Stimulated activated naive B cell treated with anti-CD40 and anti-IgM and Interleukin-4, amounts not matched to agents 10 μg/mL and 1 μg/mL and 100 μg/mL, for 72 hours (primary cell): ENCODE measurements around the gene DACT3.
"Not testable (repeated sequence)": the region's sequence is repeated elsewhere in the genome, so short reads cannot be mapped to it uniquely, and the experiment has no call there.

Source experiments
- ATAC-seq, 2 donors: fragments of 150-1000 bp; cut with Tn5 transposase; replicated peaks; 2 replicates each; pipeline ENCODE4 v1.10.0; 2021; ENCODE audit warnings: moderate library complexity in 1 of 2
- DNase-seq: peaks from one replicate; pipeline ENCODE4 v3.0.0; 2021
- H3K27ac Mint-ChIP-seq: one replicate; pipeline ENCODE4 v1.8.0; 2022; ENCODE audit warnings: mild to moderate bottlenecking, mixed read lengths
- H3K27me3 Mint-ChIP-seq, 2 donors: one replicate each; pipeline ENCODE4 v1.8.0; 2022; ENCODE audit warnings: mixed read lengths in 2 of 2
- H3K36me3 Mint-ChIP-seq, 2 donors: one replicate each; pipeline ENCODE4 v1.8.0; 2022; ENCODE audit warnings: mixed read lengths in 2 of 2, mild to moderate bottlenecking in 1 of 2
- H3K4me1 Mint-ChIP-seq, 2 donors: one replicate each; pipeline ENCODE4 v1.8.0; 2022; ENCODE audit warnings: mixed read lengths in 2 of 2, mild to moderate bottlenecking in 1 of 2
- H3K4me3 Mint-ChIP-seq, 2 donors: one replicate each; pipeline ENCODE4 v1.8.0; 2022; ENCODE audit warnings: mild to moderate bottlenecking in 2 of 2, mixed read lengths in 2 of 2, moderate library complexity in 1 of 2
- H3K9me3 Mint-ChIP-seq, 2 donors: one replicate each; pipeline ENCODE4 v1.8.0; 2022; ENCODE audit warnings: mixed read lengths in 2 of 2, mild to moderate bottlenecking in 1 of 2

DACT3 gene

GRCh38 chr19:46633130-46633529, 27.9 kb downstream of the DACT3 start:
- H3K27me3 Mint-ChIP-seq: no peaks in the 10 kb centered on the region
- H3K4me1 Mint-ChIP-seq: peaks cover 18 to 53% of the 10 kb centered on the region in 2 donors
- H3K36me3 Mint-ChIP-seq: peaks cover 22 to 27% of the 10 kb centered on the region in 2 donors
- no peaks in the 10 kb centered on the region for H3K9me3 Mint-ChIP-seq
- DNase-seq: no peak
- H3K27ac Mint-ChIP-seq: peak overlapping the region; percentile 91
- ATAC-seq: no peak
- peak overlapping the region; percentile 94 to 98 for H3K4me3 Mint-ChIP-seq

GRCh38 chr19:46631481-46631880, 29.5 kb downstream of the DACT3 start:
- no peak for DNase-seq
- no peak for ATAC-seq
- Mint-ChIP-seq H3K4me3 (no peak overlapping the region), H3K27me3 (no peaks in the 10 kb centered on the region), H3K9me3 (no peaks in the 10 kb centered on the region), H3K27ac (peak overlapping the region; percentile 33), H3K36me3 (peaks cover 22 to 27% of the 10 kb centered on the region in 2 donors), H3K4me1 (peaks cover 28 to 67% of the 10 kb centered on the region in 2 donors)

GRCh38 chr19:46630586-46631205, 30.3 kb downstream of the DACT3 start:
- ATAC-seq (no peak), DNase-seq (no peak)
- H3K36me3 Mint-ChIP-seq: peaks cover 22 to 25% of the 10 kb centered on the region in 2 donors
- peaks cover 31 to 75% of the 10 kb centered on the region in 2 donors for H3K4me1 Mint-ChIP-seq
- H3K27ac Mint-ChIP-seq: peak overlapping the region; percentile 65
- peak overlapping the region in 1 of 2 donors; percentile 21 for H3K4me3 Mint-ChIP-seq
- H3K27me3 Mint-ChIP-seq: no peaks in the 10 kb centered on the region
- no peaks in the 10 kb centered on the region for H3K9me3 Mint-ChIP-seq

GRCh38 chr19:46629546-46630025, 31.4 kb downstream of the DACT3 start:
- Mint-ChIP-seq H3K4me1 (peaks cover 37 to 80% of the 10 kb centered on the region in 2 donors), H3K27me3 (no peaks in the 10 kb centered on the region), H3K27ac (peak overlapping the region; percentile 81), H3K36me3 (peaks cover 26 to 27% of the 10 kb centered on the region in 2 donors), H3K9me3 (no peaks in the 10 kb centered on the region), H3K4me3 (peak overlapping the region in 1 of 2 donors; percentile 3)
- ATAC-seq (no peak), DNase-seq (no peak)

GRCh38 chr19:46628970-46629369, 32.0 kb downstream of the DACT3 start:
- not testable (repeated sequence) for H3K27me3 Mint-ChIP-seq, DNase-seq, H3K9me3 Mint-ChIP-seq, ATAC-seq, H3K4me3 Mint-ChIP-seq
- peaks cover 32 to 33% of the 10 kb centered on the region in 2 donors for H3K36me3 Mint-ChIP-seq
- peak overlapping the region; percentile 81 for H3K27ac Mint-ChIP-seq
- peaks cover 39 to 85% of the 10 kb centered on the region in 2 donors for H3K4me1 Mint-ChIP-seq

- peaks cover 34 to 39% of the 10 kb centered on the region in 2 donors for H3K36me3 Mint-ChIP-seq
- H3K27ac Mint-ChIP-seq: no peak overlapping the region
- peak overlapping the region in 1 of 2 donors; percentile 58 for H3K4me3 Mint-ChIP-seq
- peaks cover 0 to 2% of the 10 kb centered on the region in 2 donors for H3K9me3 Mint-ChIP-seq
- peaks cover 45 to 82% of the 10 kb centered on the region in 2 donors for H3K4me1 Mint-ChIP-seq
- ATAC-seq (no peak), DNase-seq (no peak)
- H3K27me3 Mint-ChIP-seq: no peaks in the 10 kb centered on the region
Observed at GRCh38 chr19:46626446-46626845, 34.5 kb downstream of the DACT3 start.

GRCh38 chr19:46625731-46626130, 35.3 kb downstream of the DACT3 start:
- DNase-seq: no peak
- Mint-ChIP-seq H3K4me1 (peaks cover 49 to 82% of the 10 kb centered on the region in 2 donors), H3K9me3 (peaks cover 0 to 2% of the 10 kb centered on the region in 2 donors), H3K4me3 (peak overlapping the region; percentile 91 to 98), H3K27ac (peak overlapping the region; percentile 97), H3K36me3 (peaks cover 41 to 45% of the 10 kb centered on the region in 2 donors), H3K27me3 (no peaks in the 10 kb centered on the region)
- ATAC-seq: peak in 1 of 2 donors; percentile 4

GRCh38 chr19:46624958-46625661, 35.9 kb downstream of the DACT3 start, which contains the start of gene PTGIR:
Gene PTGIR, minus strand, starts transcription at chr19:46625089. Its CDS starts 864 bp downstream, at chr19:46624225.
- no peak for DNase-seq
- peak; percentile 54 to 62 for ATAC-seq
- peaks cover 55 to 83% of the 10 kb centered on the region in 2 donors for H3K4me1 Mint-ChIP-seq
- H3K36me3 Mint-ChIP-seq: peaks cover 47 to 51% of the 10 kb centered on the region in 2 donors
- peak within 1 kb of the TSS; percentile 97 for H3K27ac Mint-ChIP-seq
- peaks cover 0 to 2% of the 10 kb centered on the region in 2 donors for H3K9me3 Mint-ChIP-seq
- H3K4me3 Mint-ChIP-seq: peak within 1 kb of the TSS; percentile 91 to 98
- H3K27me3 Mint-ChIP-seq: no peaks in the 10 kb centered on the region

- peak overlapping the region; percentile 91 to 98 for H3K4me3 Mint-ChIP-seq
- peaks cover 57 to 58% of the 10 kb centered on the region in 2 donors for H3K36me3 Mint-ChIP-seq
- no peaks in the 10 kb centered on the region for H3K27me3 Mint-ChIP-seq
- peaks cover 59 to 84% of the 10 kb centered on the region in 2 donors for H3K4me1 Mint-ChIP-seq
- H3K9me3 Mint-ChIP-seq: peaks cover 0 to 3% of the 10 kb centered on the region in 2 donors
- ATAC-seq: no peak
- no peak for DNase-seq
- H3K27ac Mint-ChIP-seq: peak overlapping the region; percentile 97
Observed at GRCh38 chr19:46623915-46624502, 37.0 kb downstream of the DACT3 start.

- DNase-seq: no peak
- Mint-ChIP-seq H3K27ac (peak overlapping the region; percentile 98), H3K27me3 (no peaks in the 10 kb centered on the region), H3K4me3 (peak overlapping the region; percentile 91 to 95), H3K9me3 (peaks cover 0 to 3% of the 10 kb centered on the region in 2 donors), H3K4me1 (peaks cover 63 to 87% of the 10 kb centered on the region in 2 donors), H3K36me3 (peaks cover 59 to 64% of the 10 kb centered on the region in 2 donors)
- ATAC-seq: no peak
Observed at GRCh38 chr19:46622118-46622446, 38.9 kb downstream of the DACT3 start.

GRCh38 chr19:46621191-46622117, 39.5 kb downstream of the DACT3 start:
- H3K27me3 Mint-ChIP-seq: no peaks in the 10 kb centered on the region
- DNase-seq: no peak
- peak overlapping the region; percentile 91 to 95 for H3K4me3 Mint-ChIP-seq
- peaks cover 0 to 3% of the 10 kb centered on the region in 2 donors for H3K9me3 Mint-ChIP-seq
- ATAC-seq: no peak
- peaks cover 65 to 69% of the 10 kb centered on the region in 2 donors for H3K36me3 Mint-ChIP-seq
- H3K27ac Mint-ChIP-seq: peak overlapping the region; percentile 98
- H3K4me1 Mint-ChIP-seq: peaks cover 66 to 87% of the 10 kb centered on the region in 2 donors

- peaks cover 0 to 3% of the 10 kb centered on the region in 2 donors for H3K9me3 Mint-ChIP-seq
- H3K4me3 Mint-ChIP-seq: peak overlapping the region; percentile 91 to 95
- H3K4me1 Mint-ChIP-seq: peaks cover 65 to 87% of the 10 kb centered on the region in 2 donors
- H3K27me3 Mint-ChIP-seq: no peaks in the 10 kb centered on the region
- DNase-seq (no peak), ATAC-seq (no peak)
- H3K36me3 Mint-ChIP-seq: peaks cover 65 to 70% of the 10 kb centered on the region in 2 donors
- peak overlapping the region; percentile 98 for H3K27ac Mint-ChIP-seq
Observed at GRCh38 chr19:46620716-46621115, 40.3 kb downstream of the DACT3 start.

GRCh38 chr19:46620267-46620666, 40.7 kb downstream of the DACT3 start:
- H3K4me1 Mint-ChIP-seq: peaks cover 61 to 85% of the 10 kb centered on the region in 2 donors

More at GRCh38 chr19:46620267-46620666, 40.7 kb downstream of the DACT3 start:
- H3K27me3 Mint-ChIP-seq: no peaks in the 10 kb centered on the region
- peak overlapping the region; percentile 98 for H3K27ac Mint-ChIP-seq
- peaks cover 65 to 68% of the 10 kb centered on the region in 2 donors for H3K36me3 Mint-ChIP-seq
- DNase-seq (no peak), ATAC-seq (peak in 1 of 2 donors; percentile 1)
- peaks cover 0 to 3% of the 10 kb centered on the region in 2 donors for H3K9me3 Mint-ChIP-seq
- H3K4me3 Mint-ChIP-seq: peak overlapping the region; percentile 91 to 95
